ENCODE measurements around the gene CERS6. TPM values are rescaled to one million over a fixed set of nuclear protein-coding genes. Genes with fewer than 3 reads are reported as not detected.

Gene CERS6
- total RNA-seq, 4 donors from 2014 or later, result 35.7 to 60.6 (median 39.2) TPM

Small RNAs within 50 kb of the gene (microRNA-seq; reads per million reads assigned to microRNA genes)
- gene MIR4774, result not detected

Small RNAs within 50 kb of the gene (small RNA-seq; reads per million reads assigned to genes)
- not detected for gene MIR4774
- gene RN7SL813P, result not detected
- gene RNU6-766P, result not detected

Other genes starting within 250 kb of the CERS6 start
- gene STK39, start 208.7 kb upstream of the CERS6 start, total RNA-seq, result 1 to 10 TPM; 6.4 to 9.0 (median 6.7) TPM

Measured in thyroid gland (tissue), 4 donors.